ENCODE results near the gene SSTR5. TPM values are rescaled to one million over a fixed set of nuclear protein-coding genes. Genes with fewer than 3 reads are reported as not detected.

The SSTR5 gene
- total RNA-seq, 1 donor from 2014 or later, result 0.43 TPM

- no peak for DNase-seq (ENCODE audit: extremely low spot score, unreplicated experiment)
- H3K27me3 Mint-ChIP-seq, result no peaks in the 10 kb centered on the region
- TF ChIP-seq, protein P1, sequence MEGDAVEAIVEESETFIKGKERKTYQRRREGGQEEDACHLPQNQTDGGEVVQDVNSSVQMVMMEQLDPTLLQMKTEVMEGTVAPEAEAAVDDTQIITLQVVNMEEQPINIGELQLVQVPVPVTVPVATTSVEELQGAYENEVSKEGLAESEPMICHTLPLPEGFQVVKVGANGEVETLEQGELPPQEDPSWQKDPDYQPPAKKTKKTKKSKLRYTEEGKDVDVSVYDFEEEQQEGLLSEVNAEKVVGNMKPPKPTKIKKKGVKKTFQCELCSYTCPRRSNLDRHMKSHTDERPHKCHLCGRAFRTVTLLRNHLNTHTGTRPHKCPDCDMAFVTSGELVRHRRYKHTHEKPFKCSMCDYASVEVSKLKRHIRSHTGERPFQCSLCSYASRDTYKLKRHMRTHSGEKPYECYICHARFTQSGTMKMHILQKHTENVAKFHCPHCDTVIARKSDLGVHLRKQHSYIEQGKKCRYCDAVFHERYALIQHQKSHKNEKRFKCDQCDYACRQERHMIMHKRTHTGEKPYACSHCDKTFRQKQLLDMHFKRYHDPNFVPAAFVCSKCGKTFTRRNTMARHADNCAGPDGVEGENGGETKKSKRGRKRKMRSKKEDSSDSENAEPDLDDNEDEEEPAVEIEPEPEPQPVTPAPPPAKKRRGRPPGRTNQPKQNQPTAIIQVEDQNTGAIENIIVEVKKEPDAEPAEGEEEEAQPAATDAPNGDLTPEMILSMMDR (conservative IDR thresholded peaks at IDR 0.05), result no peak
- no peak overlapping the region for H3K4me3 Mint-ChIP-seq
- no peak overlapping the region for H3K27ac Mint-ChIP-seq
- H3K4me1 Mint-ChIP-seq (ENCODE audit: unreplicated experiment), result no peaks in the 10 kb centered on the region
- no peaks in the 10 kb centered on the region for H3K9me3 Mint-ChIP-seq
- no peaks in the 10 kb centered on the region for H3K36me3 Mint-ChIP-seq
Measured at GRCh38 chr16:1049976-1050247, 22.6 kb upstream of the SSTR5 start.

GRCh38 chr16:1050516-1050915 is 22.0 kb upstream of the SSTR5 start:
- no peak overlapping the region for H3K4me3 Mint-ChIP-seq
- DNase-seq (ENCODE audit: extremely low spot score, unreplicated experiment), result no peak
- no peak overlapping the region for H3K27ac Mint-ChIP-seq
- no peaks in the 10 kb centered on the region for H3K36me3 Mint-ChIP-seq
- H3K4me1 Mint-ChIP-seq (ENCODE audit: unreplicated experiment), result no peaks in the 10 kb centered on the region
- no peaks in the 10 kb centered on the region for H3K27me3 Mint-ChIP-seq
- H3K9me3 Mint-ChIP-seq, result no peaks in the 10 kb centered on the region
- TF ChIP-seq, protein P1 (conservative IDR thresholded peaks at IDR 0.05), result no peak

- Mint-ChIP-seq H3K9me3 (no peaks in the 10 kb centered on the region), H3K4me1 (ENCODE audit: unreplicated experiment) (no peaks in the 10 kb centered on the region), H3K27ac (no peak overlapping the region), H3K27me3 (no peaks in the 10 kb centered on the region), H3K4me3 (no peak overlapping the region), H3K36me3 (no peaks in the 10 kb centered on the region)
- no peak for DNase-seq (ENCODE audit: extremely low spot score, unreplicated experiment)
- TF ChIP-seq, protein P1 (conservative IDR thresholded peaks at IDR 0.05), result no peak
Measured at GRCh38 chr16:1050921-1051320, 21.6 kb upstream of the SSTR5 start.

DNA sequence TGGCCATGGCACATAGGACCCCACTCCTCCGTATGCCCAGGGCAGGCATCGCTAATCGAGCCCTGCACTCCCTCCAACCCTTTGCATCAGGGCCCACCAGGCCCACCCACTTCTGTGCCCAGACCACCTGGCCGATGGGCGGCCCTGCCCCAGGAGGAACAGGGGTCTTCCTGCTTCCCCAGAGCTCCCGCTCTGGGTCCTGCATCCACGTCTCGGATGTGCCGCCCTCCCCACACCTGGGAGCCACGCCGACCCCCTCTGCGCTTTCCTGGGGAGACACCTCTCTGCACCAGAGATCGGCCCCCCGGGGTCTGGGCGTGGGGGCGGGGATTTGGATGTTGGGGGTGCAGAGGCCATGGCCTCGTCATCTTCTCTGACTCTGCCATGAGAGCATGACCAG is 21.1 kb upstream of the SSTR5 start:
- H3K4me1 Mint-ChIP-seq (ENCODE audit: unreplicated experiment), result no peaks in the 10 kb centered on the region
- no peaks in the 10 kb centered on the region for H3K36me3 Mint-ChIP-seq

GRCh38 chr16:1052721-1053120 is 19.8 kb upstream of the SSTR5 start:
- Mint-ChIP-seq H3K4me1 (ENCODE audit: unreplicated experiment) (no peaks in the 10 kb centered on the region), H3K27me3 (no peaks in the 10 kb centered on the region), H3K27ac (no peak overlapping the region), H3K4me3 (no peak overlapping the region), H3K9me3 (no peaks in the 10 kb centered on the region), H3K36me3 (no peaks in the 10 kb centered on the region)
- TF ChIP-seq, protein P1 (conservative IDR thresholded peaks at IDR 0.05), result no peak
- DNase-seq (ENCODE audit: extremely low spot score, unreplicated experiment), result no peak

More for the DNA sequence above, 21.1 kb upstream of the SSTR5 start:
- H3K4me3 Mint-ChIP-seq, result no peak overlapping the region
- no peaks in the 10 kb centered on the region for H3K27me3 Mint-ChIP-seq
- no peak overlapping the region for H3K27ac Mint-ChIP-seq
- no peak for DNase-seq (ENCODE audit: extremely low spot score, unreplicated experiment)
- TF ChIP-seq, protein P1 (conservative IDR thresholded peaks at IDR 0.05), result no peak
- H3K9me3 Mint-ChIP-seq, result no peaks in the 10 kb centered on the region

- no peak overlapping the region for H3K27ac Mint-ChIP-seq
- no peaks in the 10 kb centered on the region for H3K9me3 Mint-ChIP-seq
- no peak for DNase-seq (ENCODE audit: extremely low spot score, unreplicated experiment)
- no peaks in the 10 kb centered on the region for H3K4me1 Mint-ChIP-seq (ENCODE audit: unreplicated experiment)
- no peaks in the 10 kb centered on the region for H3K27me3 Mint-ChIP-seq
- TF ChIP-seq, protein P1 (conservative IDR thresholded peaks at IDR 0.05), result no peak
- H3K4me3 Mint-ChIP-seq, result no peak overlapping the region
- no peaks in the 10 kb centered on the region for H3K36me3 Mint-ChIP-seq
Measured at GRCh38 chr16:1053121-1053521, 19.4 kb upstream of the SSTR5 start.

Data from type B pancreatic cell (in vitro differentiated cells).